Kasumi-1 (cell line): ENCODE data around the gene SNX5.
A peak's percentile ranks its signal among the peaks of the same experiment; 100 is the strongest.

ENCODE experiments used
- DNase-seq, 2 experiments: peaks; one replicate each; lab custom pipeline; 2025; lab: John Stamatoyannopoulos, UW

Gene SNX5

DNA sequence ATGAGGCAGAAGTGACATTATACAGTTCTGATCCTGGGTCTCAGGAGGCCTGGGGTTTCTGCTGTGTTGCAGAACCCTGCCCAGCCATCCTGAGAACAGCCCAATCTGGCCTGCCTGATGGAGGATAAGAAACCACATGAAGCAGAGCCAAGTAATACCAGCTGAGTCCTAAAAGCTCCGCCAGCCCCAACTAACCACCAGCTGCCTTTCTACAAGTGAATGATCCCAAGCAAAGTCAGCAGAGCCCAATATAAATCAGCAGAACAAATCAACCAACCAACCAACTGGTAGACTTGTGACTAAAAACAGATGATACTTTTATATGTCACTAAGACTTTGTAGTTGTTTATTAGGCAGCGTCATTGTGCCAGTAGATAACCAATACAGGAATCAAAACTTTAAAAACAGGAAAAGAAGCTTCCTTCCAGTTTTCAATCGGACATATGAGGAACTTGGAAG lies 52.1 kb downstream of the SNX5 start:
- DNase-seq = no peak

DNA sequence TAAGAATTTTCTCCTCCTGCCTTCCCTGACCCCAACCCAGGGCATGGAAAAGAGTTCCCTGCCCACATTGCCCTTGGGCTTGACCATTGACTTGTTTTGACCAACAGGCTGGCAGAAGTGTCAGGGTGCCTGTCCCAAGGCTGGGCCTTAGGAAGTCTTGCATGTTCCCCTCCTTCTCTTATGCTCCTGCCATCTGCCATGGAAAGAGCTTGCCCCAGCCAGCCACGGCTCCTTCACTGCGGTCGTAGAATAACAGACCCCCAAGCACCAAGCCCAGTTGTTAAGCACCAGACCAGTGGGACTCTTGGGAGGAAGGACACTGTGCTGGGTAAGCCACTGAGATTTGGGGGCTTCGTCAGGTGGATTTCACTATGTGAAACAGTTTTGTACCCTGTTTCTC lies 53.6 kb downstream of the SNX5 start:
- DNase-seq = no peak

GRCh38 chr20:17912916-17913315 lies 55.7 kb downstream of the SNX5 start:
- DNase-seq = no peak

DNA sequence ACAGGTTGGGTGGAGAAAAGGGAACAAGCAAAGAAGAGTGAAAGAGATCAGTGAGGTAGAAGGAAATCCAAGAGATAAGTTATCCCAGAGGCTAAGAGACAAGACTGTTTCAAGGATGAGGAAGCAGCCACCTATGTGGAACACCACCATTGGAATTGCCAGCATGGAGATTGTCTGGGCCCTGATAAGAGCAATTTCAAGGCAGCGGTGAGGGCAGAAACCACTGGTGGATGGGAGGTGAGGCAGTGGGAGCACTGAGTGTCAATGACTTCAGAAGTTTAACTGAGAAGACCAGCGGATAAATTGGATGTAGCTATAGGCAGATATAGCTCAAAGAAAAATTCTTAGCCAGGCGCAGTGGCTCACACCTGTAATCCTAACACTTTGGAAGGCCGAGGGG lies 56.7 kb downstream of the SNX5 start:
- DNase-seq = no peak

- no peak for DNase-seq
Observed at GRCh38 chr20:17910828-17911294, 57.7 kb downstream of the SNX5 start.

DNA sequence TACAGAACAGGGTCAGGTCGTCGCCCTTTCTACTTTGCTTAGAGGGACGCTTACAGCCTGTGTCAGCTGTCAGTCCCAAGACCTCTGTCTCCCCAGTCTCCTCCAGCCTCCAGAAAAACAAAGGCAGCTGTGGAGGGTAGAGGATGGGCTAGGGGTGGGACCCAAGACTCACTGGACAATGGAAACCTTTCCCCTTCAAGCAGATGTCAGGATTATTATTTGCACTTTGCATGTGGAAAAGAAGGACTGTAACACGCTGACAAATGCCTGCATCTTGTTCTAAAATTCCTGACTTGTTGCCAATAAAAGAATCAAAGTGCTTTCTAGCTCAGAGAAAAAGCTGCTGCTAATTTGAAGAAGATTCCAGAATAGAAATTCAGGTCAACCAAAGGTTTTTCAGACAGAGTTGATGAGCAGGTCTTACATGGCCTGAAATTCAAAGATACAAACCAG lies 58.7 kb downstream of the SNX5 start:
- no peak for DNase-seq

DNA sequence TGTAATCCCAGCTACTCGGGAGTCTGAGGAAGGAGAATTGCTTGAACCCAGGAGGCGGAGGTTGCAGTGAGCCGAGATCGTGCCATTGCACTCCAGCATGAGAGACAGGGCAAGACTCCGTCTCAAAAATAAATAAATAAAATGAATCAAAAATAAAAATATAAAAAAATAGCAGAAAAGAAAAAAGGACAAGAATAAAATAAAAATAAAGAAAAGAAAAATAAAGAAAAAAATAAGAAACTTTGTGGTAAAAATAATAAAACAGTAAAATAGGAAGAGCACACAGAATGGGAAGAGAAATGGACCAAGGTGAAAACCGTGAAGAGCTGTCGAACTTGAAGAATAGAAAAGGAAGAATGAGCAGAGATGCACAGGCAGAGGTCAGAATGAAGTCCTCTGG lies 63.0 kb downstream of the SNX5 start:
- no peak for DNase-seq

DNA sequence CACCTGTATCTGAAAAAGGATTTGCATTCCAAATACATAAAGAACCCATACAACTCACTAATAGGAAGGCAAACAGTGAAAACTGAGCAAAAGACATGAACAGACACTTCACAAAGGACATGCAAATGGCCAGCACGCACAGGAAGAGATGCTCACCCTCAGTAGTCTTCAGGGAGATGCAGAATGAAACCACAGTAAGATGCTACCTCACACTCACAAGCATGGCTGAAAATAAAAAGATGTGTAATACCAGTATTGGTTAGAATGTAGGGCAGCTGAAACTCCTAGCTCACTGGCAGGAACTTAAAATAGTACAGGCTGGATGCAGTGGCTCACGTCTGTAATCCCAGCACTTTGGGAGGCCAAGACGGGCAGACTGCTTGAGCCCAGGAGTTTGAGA lies 64.6 kb downstream of the SNX5 start:
- DNase-seq = no peak

- no peak for DNase-seq
Observed at GRCh38 chr20:17902531-17903083, 66.0 kb downstream of the SNX5 start.

GRCh38 chr20:17901971-17902370 lies 66.6 kb downstream of the SNX5 start:
- DNase-seq = no peak

GRCh38 chr20:17898548-17898994 lies 70.0 kb downstream of the SNX5 start:
- DNase-seq = peak; percentile 51 to 81

DNA sequence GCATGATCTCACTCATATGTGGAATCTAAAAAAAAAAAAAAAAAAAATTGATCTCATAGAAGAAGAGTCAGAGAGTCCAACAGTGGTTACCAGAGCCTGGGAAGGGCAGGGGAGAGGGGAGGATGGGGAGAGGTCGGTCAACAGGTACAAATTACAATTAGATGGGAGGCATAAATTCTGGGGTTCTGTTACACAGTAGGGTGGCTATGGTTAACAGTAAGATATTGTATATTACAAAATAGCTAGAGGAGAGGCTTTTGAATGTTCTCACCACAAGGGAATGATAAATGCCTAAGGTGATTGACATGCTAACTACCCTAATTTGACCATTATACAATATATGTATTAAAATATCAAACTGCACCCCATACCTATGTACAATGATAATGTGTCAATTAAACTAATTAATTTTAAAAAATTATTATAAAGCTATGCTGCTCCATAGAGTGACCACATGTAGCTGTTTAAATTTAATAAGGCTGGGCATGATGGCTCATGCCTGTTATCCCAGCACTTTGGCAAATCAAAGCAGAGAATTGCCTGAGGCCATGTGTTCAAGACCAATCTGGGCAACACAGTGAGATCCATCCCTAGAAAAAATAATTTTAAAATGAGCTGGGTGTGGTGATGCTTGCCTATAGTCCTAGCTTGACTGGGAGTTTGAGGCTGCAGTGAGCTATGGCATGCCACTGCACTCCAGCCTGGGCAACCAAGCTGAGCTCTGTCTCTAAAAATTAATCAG lies 70.9 kb downstream of the SNX5 start:
- no peak for DNase-seq

DNA sequence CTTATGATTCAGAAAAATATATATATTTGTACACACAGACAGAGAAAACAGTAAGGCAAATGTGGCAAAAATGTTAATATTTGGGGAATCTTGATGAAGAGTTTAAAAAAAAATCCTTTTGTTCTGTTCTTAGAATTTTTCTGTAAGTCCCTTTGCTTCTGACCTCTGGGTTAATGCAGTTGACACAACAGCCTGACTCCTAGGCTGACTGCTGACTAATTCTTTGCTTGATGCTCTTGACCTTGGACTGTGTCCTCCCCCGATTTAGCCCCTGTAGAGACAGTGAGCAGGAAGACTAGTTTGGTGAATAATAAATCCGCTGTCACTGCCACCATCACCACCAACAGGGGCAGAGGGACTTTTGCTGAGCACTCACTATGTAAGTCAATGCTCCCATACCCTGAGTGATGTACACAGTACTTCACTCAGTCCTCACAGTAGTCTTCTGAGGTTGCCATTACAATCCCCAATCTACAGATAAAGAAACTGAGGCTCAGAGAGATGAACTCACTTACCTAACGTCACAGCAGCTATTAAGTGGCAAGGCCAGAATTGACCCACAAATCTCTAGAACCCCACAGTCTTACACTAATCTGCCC lies 71.7 kb downstream of the SNX5 start:
- no peak for DNase-seq

DNA sequence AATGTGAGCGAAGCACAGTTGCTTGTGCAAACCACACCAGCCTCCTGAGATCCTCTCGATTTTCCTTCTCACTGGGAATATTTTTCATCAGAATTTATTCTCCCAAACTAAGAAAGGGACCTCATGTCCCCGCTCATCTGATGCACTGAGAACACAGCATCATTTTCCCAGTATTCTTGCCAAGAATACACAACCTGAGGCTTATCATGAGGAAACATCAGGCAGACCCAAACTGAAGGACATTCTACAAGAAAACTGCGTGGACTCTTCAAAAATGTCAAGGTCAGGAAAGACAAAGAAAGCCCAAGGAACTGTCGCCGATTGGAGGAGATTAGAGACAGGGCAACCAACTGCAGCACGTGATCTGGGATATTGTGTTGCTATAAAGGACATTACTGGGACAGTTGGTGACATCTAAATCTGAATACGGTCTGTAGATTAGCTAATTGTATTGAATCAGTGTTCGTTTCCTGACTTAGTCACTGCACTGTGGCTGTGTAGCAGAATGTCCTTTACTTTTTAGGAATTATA lies 72.3 kb downstream of the SNX5 start:
- no peak for DNase-seq

GRCh38 chr20:17895641-17896171 lies 72.9 kb downstream of the SNX5 start:
- DNase-seq = peak; percentile 7 to 44

- no peak for DNase-seq
Observed at GRCh38 chr20:17893445-17893844, 75.1 kb downstream of the SNX5 start.

DNA sequence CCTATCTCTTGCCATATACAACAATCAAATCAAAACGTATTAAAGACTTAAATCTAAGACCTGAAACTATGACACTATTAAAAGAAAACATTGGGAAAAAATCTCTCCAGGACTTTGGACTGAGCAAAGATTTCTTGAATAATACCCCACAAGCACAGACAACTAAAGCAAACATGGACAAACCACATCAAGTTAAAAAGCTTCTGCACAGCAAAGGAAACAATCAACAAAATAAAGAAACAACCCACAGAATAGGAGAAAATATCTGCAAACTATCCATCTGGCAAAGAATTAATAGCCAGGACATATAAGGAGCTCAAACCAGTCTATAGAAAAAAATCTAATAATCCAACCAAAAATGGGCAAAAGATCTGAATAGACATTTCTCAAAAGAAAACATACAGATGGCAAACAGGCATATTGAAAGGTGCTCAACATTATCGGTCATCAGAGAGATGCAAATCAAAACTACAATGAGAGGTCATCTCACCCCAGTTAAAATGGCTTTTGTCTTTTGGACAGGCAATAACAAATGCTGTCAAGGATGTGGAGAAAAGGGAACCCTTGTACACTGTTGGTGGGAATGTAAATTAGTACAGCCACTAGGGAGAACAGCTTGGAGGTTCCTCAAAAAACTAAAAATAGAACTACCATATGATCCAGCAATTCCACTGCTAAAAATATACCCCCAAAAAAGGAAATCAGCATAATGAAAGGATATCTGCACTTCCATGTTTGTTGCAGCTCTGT lies 76.2 kb downstream of the SNX5 start:
- no peak for DNase-seq
